NB4 (cell line): ENCODE results near the gene AK8.

Source experiments
- DNase-seq: peaks from one replicate; pipeline ENCODE4 v3.0.0; 2010; ENCODE audit warnings: low read depth
- H3K4me3 ChIP-seq: one replicate; pipeline ENCODE4 v1.5.1; 2011; ENCODE audit warnings: mild to moderate bottlenecking, low read depth, low read length, moderate library complexity
- CTCF ChIP-seq: IDR thresholded peaks from one replicate; pipeline ENCODE4 v1.5.1; 2012; ENCODE audit warnings: low read depth, low read length
- MAX ChIP-seq: IDR thresholded peaks from 2 replicates; pipeline ENCODE4 v1.6.1; 2011; ENCODE audit warnings: low read depth, low read length
- MYC ChIP-seq: IDR thresholded peaks from 2 replicates; pipeline ENCODE4 v1.6.1; 2011; ENCODE audit warnings: low read depth, low read length
- POLR2A ChIP-seq: IDR thresholded peaks from 2 replicates; pipeline ENCODE4 v1.6.1; 2011; ENCODE audit warnings: mild to moderate bottlenecking; ENCODE audit not compliant: insufficient read length; ENCODE audit errors: extremely low read depth

Gene AK8

GRCh38 chr9:132877824-132878694 lies at the start of gene AK8:
Gene AK8 (minus strand): TSS chr9:132878284. CDS start chr9:132878255, 29 bp downstream.
- peak within 1 kb of the TSS; percentile 83 for H3K4me3 ChIP-seq
- 0 out of 2 replicates have a peak, but pooled peaks have one; percentile 25 for TF ChIP-seq MAX
- no peak for TF ChIP-seq MYC
- peak; percentile 79 for DNase-seq

DNA sequence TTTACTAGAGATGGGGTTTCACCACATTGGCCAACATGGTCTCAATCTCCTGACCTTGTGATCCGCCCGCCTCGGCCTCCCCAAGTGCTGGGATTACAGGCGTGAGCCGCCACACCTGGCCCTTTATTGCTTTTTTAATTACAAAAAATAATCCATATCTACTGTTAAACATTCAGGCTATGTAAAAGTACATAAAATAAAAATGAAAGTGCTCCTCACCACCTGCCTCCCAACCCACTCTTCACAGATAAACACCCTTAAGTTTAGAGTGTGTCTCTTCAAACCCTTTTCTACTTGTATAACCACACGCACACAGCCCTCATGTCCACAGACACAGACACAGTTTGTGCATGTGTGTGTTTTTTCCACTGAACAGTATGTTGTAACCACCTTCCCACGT lies 49.6 kb upstream of the AK8 start:
- DNase-seq: no peak
- no peak for TF ChIP-seq CTCF
- no peak for TF ChIP-seq POLR2A
- H3K4me3 ChIP-seq: no peak overlapping the region

DNA sequence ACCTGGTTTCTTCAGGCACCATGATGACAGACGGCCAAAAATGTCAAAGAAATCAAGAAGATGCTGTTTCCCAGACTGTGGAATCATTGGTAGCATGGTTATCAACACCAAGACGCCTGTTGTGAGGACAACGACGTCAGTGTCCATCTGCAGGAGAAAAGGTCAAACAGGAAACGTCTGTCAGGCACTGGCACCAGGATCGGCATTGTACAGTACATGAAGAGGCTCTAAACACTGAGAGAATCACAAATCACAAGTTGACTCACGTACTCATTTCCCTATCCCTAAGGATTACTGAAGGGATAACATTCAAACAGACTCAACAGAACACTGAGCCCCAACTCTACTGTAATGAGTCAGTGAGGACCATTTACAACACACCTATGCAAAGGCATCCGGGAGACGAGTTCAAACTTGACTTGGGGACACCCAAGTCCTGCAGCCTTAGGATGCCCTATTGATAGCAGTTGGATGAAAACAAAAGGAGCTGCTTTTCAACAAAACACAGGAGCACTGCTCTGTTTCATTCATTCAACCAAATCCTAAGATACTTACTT lies 45.3 kb upstream of the AK8 start:
- H3K4me3 ChIP-seq: no peak overlapping the region
- TF ChIP-seq CTCF: no peak
- TF ChIP-seq MYC: no peak
- no peak for TF ChIP-seq POLR2A
- no peak for TF ChIP-seq MAX
- DNase-seq: no peak

- no peak overlapping the region for H3K4me3 ChIP-seq
- TF ChIP-seq MAX (no peak), CTCF (no peak), MYC (no peak)
- no peak for DNase-seq
Observed at GRCh38 chr9:132919614-132920268, 41.7 kb upstream of the AK8 start.

DNA sequence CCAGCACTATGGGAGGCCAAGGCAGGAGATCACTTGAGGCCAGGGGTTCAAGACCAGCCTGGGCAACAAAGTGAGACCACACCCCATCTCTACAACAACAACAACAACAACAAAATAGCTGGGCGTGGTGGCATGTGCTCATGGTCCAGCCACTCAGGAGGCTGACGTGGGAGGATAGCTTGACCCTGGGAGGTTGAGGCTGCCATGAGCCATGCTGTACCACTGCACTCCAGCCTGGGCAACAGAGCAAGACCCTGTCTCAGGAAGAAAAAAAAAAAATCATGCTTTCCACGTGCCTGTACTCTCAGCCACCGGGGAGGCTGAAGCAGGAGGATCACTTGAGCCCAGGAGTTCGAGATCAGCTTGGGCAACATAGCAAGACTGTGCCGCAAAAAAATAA lies 36.8 kb upstream of the AK8 start:
- no peak for DNase-seq
- no peak for TF ChIP-seq POLR2A
- TF ChIP-seq MYC: no peak
- no peak for TF ChIP-seq CTCF
- no peak for TF ChIP-seq MAX
- no peak overlapping the region for H3K4me3 ChIP-seq

DNA sequence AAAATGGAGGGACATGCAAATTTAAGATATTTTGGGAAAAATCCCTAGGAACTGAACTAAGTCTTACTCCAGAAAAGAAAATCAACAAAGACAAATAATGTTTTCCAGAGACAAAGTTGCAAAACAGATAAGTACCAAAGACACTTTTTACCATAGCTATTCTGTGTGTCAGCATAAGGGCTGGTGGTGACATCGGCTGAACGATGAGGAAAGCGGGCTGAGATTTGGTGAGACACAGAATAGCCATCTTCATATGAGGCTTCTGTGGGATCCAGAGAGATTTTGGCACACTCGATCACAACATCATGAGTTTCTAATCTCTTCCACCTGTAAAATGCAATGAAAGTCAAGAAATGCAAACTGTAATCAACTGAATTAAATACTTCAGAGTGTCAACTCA lies 34.0 kb upstream of the AK8 start:
- no peak for DNase-seq
- no peak overlapping the region for H3K4me3 ChIP-seq
- TF ChIP-seq MYC (no peak), POLR2A (no peak), MAX (no peak), CTCF (no peak)
